RWPE1 (cell line): ENCODE results near the gene MAP1LC3A.

Experiments used
- CTCF ChIA-PET: fragments of 350-600 bp; sonication (Branson Sonifier 250); formaldehyde crosslinking; extraction: SDS; loops from one replicate; lab custom pipeline; 2021; lab: Yijun Ruan, JAX
- POLR2A ChIA-PET: fragments of 400-600 bp; formaldehyde crosslinking; extraction: SDS; loops from one replicate; lab custom pipeline; 2020; ENCODE audit warnings: antibody characterized with exemption; ENCODE audit not compliant: low non-redundant PET; lab: Yijun Ruan, JAX
- DNase-seq: peaks from one replicate; pipeline ENCODE4 v3.0.0; 2012; ENCODE audit warnings: low spot score
- H3K27ac ChIP-seq: fragments of 450-650 bp; 2 replicates; pipeline ENCODE4 v1.5.1; 2017
- CTCF ChIP-seq: fragments of 450-650 bp; conservative IDR thresholded peaks from 2 replicates; pipeline ENCODE4 v1.5.1; 2017; ENCODE audit warnings: low read depth, mild to moderate bottlenecking

Gene MAP1LC3A

GRCh38 chr20:34539756-34540155 lies 18.8 kb upstream of the MAP1LC3A start:
- POLR2A ChIA-PET: no interaction called here
- no peak for TF ChIP-seq CTCF
- DNase-seq: no peak
- H3K27ac ChIP-seq: 0 out of 2 replicates have a peak overlapping the region, but pooled peaks have one; percentile 0
- CTCF ChIA-PET: interaction anchor here (0.6 to 1.0 kb wide), 6 partner anchors 35 to 1170 kb away, joined by 3 to 5 read pairs (median 4); no protein-coding TSS in a partner anchor

DNA sequence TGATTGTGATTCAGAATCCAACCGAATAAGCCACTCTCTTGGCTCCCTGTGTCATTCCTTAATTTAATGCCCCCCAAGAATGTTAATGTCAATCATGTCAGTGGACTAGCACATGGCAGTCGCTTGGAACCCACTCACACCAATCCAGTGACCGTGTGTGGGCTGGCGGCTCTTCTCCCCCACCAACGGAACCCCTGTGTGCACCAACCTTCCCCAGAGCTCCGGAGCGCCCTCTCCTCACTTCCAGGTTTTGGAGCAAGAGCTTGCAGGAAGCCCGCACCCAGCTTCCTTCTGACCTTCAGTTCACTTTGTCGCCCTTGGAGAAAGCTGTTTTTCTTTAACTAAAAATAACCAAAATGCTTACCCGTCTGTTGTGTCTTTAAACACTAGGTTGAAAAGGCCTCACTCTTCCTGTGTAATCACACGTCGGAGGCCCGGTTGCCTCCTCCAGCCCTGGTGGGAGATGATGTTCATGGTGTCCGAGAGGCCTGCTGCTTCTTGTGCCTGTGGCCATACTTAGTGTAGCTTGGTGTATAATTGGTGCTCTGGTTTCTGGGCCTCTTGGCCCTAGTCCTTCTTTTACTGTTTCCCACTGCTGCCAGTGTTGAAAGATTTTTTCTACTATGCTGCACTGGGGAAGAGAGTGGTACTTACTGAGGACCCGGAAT lies 17.8 kb upstream of the MAP1LC3A start:
- TF ChIP-seq CTCF: no peak
- ChIA-PET CTCF (interaction anchor here (0.6 to 1.2 kb wide), 3 partner anchors 18 to 294 kb away, joined by 3 to 5 read pairs (median 3); no protein-coding TSS in a partner anchor), POLR2A (no interaction called here)
- DNase-seq: no peak
- H3K27ac ChIP-seq: peak overlapping the region; percentile 5; the same call in 1 of the 2 replicates

DNA sequence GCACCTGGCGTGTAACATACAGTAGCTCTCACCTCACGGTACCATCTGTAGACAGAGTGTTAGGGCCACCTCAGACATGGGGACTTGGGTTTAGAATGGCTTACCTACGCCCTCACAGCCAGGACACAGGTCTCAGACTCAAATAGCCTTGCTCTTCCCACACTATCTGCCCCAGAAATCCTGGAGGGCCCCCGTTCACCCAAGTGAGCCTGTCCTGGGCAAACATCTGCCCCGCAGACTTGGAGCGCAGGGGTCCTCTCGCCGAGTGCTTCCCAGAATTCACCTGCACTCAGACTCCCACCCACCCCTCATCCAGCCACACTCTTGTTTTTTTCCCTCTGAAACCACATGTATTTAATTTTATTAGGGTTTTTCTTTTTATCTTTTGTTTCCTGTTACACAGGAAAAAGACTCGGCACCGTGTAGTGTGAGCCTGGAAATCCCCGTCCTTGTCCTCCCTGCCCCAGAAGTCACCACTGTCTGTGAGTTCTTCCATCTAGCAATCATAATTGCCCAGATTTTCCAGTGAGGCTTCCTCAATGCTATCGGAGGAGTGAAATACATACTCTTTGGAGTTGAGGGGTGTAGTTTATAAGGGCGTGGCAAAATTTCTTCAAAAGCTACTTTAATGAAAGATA lies 17.1 kb upstream of the MAP1LC3A start:
- ChIA-PET CTCF (interaction anchor here (0.5 to 1.2 kb wide), 2 partner anchors 19 to 285 kb away, joined by 3 to 4 read pairs; no protein-coding TSS in a partner anchor), POLR2A (no interaction called here)
- no peak for TF ChIP-seq CTCF
- DNase-seq: no peak
- H3K27ac ChIP-seq: peak overlapping the region; percentile 5; the same call in 1 of the 2 replicates

DNA sequence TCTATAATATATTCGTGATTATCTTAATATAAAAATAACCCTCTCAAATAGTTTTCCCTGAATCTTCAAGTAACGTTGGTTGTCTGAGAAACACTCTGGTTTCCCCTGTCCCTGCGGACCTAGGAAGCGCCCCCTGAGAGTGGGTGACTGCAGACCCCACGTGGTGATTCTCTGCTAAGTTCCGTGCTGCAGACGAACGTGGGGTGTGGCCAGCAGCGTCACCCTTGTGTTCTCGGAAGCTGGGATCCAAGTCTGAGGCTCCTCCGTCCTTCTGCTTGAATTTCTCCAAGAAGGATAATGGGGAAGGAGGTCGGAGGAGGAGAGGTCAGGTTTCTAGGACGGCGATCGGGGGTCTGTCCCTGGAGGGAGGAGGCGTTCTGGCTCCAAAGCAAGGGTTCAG lies 16.6 kb upstream of the MAP1LC3A start:
- no peak for TF ChIP-seq CTCF
- CTCF ChIA-PET: interaction anchor here (0.5 to 0.7 kb wide), 2 partner anchors 40 to 285 kb away, joined by 4 to 7 read pairs; no protein-coding TSS in a partner anchor
- DNase-seq: no peak
- POLR2A ChIA-PET: no interaction called here
- no peak overlapping the region for H3K27ac ChIP-seq

DNA sequence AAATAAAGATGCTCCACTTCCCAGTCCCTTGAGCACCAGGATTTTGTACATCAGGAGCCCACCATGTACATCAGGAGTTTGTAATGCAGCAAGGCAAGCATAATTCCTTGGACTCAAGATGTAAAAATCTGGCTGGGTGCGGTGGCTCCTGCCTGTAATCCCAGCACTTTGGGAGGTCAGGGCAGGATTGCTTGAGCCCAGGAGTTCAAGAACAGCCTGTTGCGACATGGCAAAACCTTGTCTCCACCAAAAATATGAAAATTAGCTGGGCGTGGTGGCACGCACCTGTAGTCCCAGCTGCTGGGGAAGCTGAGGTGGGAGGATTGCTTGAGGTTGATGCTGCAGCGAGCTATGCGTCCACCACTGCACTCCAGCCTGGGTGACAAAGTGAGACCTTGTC lies 16.1 kb upstream of the MAP1LC3A start:
- 0 out of 2 replicates have a peak overlapping the region, but pooled peaks have one; percentile 4 for H3K27ac ChIP-seq
- POLR2A ChIA-PET: no interaction called here
- CTCF ChIA-PET: interaction anchor here (0.7 kb wide), 1 partner anchor 39 kb away, joined by 7 read pairs; no protein-coding TSS in a partner anchor
- DNase-seq: no peak
- no peak for TF ChIP-seq CTCF

DNA sequence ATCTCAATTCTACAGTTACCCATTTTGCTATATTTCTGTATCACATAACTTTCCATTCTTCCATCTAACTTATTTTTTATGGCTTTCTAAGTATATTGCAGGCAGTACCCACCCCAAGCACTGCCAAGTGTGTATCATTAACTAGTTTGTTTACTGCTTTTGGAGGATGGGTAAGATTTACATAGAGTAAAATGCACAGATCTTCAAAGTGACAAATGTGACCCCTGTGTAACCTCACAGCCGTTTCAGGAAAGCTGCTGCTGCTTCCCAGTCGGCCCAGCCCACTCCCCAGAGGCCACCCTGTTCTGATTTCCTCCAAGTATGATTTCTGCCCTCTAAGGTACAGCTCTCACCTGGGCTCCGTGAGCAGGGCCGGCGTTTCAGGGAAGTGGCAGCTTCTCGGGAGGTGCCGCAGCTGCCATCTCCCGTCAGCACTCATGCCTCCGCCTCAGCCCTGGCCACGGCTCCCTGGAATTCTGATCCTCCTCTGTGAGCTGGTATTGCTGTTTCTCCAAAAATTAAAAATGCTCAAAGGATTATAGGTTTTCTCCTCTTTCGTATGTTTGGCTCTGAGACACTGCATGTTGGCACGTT lies 15.0 kb upstream of the MAP1LC3A start:
- ChIA-PET POLR2A (no interaction called here), CTCF (interaction anchor here (0.7 to 1.6 kb wide), 4 partner anchors 9 to 41 kb away, joined by 3 read pairs; no protein-coding TSS in a partner anchor)
- H3K27ac ChIP-seq: no peak overlapping the region
- no peak for TF ChIP-seq CTCF
- no peak for DNase-seq
